IPS DF 6.9 (cell line): ENCODE measurements around the gene AKT3.

Experiments used
- DNase-seq: peaks from one replicate; pipeline ENCODE4 v3.0.0-alpha.2; 2013; ENCODE audit warnings: low read depth, low spot score
- H3K27ac ChIP-seq: one replicate; pipeline ENCODE4 v1.5.1; 2013; ENCODE audit warnings: low read length, control low read depth
- H3K27me3 ChIP-seq: 2 replicates; pipeline ENCODE4 v1.6.1; 2013; ENCODE audit warnings: mild to moderate bottlenecking, low read length; ENCODE audit not compliant: control insufficient read depth, insufficient read depth
- H3K36me3 ChIP-seq: 2 replicates; pipeline ENCODE4 v1.6.1; 2013; ENCODE audit warnings: low read length; ENCODE audit not compliant: control insufficient read depth, insufficient read depth
- H3K4me1 ChIP-seq: 2 replicates; pipeline ENCODE4 v1.6.1; 2013; ENCODE audit warnings: low read length; ENCODE audit not compliant: control insufficient read depth, insufficient read depth
- H3K4me3 ChIP-seq: 2 replicates; pipeline ENCODE4 v1.5.1; 2013; ENCODE audit warnings: mild to moderate bottlenecking, low read length
- H3K9me3 ChIP-seq: 2 replicates; pipeline ENCODE4 v1.6.1; 2013; ENCODE audit warnings: low read length, inconsistent platforms; ENCODE audit not compliant: control insufficient read depth, insufficient read depth
- WGBS: extraction: QIAGEN DNeasy Blood & Tissue Kit; methylation state at CpG from one replicate; pipeline ENCODE4 v1.1.7; 2013; ENCODE audit warnings: mixed read lengths, missing lambda C conversion rate; ENCODE audit not compliant: insufficient read length, insufficient coverage; 5-methylcytosine and 5-hydroxymethylcytosine counted together

The AKT3 gene

DNA sequence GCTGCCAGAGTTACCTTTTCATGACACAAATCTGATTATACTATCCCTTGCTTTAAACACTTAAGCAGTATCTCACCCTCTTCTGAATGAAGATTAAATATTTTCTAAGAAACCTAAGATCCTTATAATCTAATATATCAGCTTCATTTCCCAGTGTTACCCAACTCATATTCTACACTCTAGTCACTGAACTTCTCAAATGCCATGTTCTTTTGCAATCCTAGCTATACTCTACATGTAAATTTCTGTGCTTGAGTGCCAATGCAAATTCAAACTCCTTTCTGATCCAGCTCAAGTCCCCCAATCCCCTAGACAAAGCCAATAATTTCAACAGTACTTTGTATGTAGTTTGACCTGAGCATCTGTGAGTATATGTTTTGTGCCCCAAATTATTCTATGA, 300.3 kb downstream of the AKT3 start:
- no peak for DNase-seq
- H3K4me3 ChIP-seq: no peak overlapping the region
- no peaks in the 10 kb centered on the region for H3K4me1 ChIP-seq

DNA sequence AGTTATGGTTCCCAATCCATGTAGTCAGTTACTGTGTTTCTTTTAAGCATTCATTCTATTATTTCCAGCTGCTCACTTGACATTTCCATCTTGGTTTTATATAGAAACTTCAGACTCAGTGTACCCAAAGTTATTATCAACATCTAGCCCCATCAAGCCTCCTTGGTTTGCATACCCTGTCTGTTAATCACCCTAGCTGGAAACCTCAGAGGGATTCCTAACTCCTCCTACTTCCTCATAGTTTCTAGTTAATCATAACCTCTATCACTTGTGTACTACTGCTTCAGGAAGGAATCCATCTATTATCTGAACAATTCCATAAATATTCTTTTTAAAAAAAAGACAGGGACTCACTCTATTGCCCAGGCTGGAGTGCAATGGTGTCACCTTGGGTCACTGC, 300.9 kb downstream of the AKT3 start:
- H3K4me1 ChIP-seq: no peaks in the 10 kb centered on the region
- H3K36me3 ChIP-seq: no peaks in the 10 kb centered on the region
- no peak overlapping the region for H3K27ac ChIP-seq
- no peaks in the 10 kb centered on the region for H3K27me3 ChIP-seq
- H3K4me3 ChIP-seq: no peak overlapping the region
- DNase-seq: no peak
- no peaks in the 10 kb centered on the region for H3K9me3 ChIP-seq

More for the DNA sequence above, 300.3 kb downstream of the AKT3 start:
- H3K36me3 ChIP-seq: no peaks in the 10 kb centered on the region
- no peaks in the 10 kb centered on the region for H3K27me3 ChIP-seq
- no peaks in the 10 kb centered on the region for H3K9me3 ChIP-seq
- no peak overlapping the region for H3K27ac ChIP-seq

DNA sequence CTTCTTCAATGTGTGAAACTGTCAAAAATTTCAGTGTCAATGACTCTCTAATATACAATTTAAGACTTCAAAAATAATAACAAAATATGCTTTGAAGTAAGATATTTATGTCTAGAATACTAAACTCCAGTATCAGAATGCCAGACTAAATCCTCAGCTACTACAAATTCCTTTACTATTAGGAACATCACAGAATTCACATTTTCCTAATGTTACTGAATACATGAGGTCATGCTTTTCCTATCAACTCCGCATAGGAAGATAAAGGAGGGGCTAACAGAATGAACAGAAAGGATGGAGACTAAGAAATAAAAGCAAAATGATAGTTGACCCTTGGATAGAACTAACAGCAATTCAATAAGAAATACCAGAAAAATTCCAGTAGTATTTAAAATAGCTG, 301.5 kb downstream of the AKT3 start:
- Histone ChIP-seq H3K4me3 (no peak overlapping the region), H3K36me3 (no peaks in the 10 kb centered on the region), H3K4me1 (no peaks in the 10 kb centered on the region), H3K9me3 (no peaks in the 10 kb centered on the region), H3K27ac (no peak overlapping the region), H3K27me3 (no peaks in the 10 kb centered on the region)
- no peak for DNase-seq
- WGBS: no CpG with 5 or more reads among the region's 1 CpG

DNA sequence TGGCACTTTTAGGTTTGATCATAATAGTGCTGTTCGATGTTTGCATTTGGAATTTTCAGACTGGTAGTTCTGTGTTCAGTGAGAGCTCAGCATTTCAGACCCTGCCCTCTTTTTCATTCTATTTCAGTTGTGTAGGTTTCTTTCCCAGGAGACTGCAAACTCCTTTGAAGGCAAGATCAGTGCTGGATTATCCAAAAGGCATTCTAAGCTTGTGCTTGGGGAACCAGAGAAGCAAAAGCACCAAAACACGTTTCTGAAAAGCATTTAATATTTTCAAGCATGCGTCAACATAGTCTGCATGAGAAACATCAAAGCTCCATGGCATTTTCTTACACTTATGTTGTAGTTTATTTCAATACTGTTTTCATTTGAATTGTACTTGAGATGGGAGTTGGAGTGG, 302.2 kb downstream of the AKT3 start:
- H3K4me1 ChIP-seq: no peaks in the 10 kb centered on the region

DNA sequence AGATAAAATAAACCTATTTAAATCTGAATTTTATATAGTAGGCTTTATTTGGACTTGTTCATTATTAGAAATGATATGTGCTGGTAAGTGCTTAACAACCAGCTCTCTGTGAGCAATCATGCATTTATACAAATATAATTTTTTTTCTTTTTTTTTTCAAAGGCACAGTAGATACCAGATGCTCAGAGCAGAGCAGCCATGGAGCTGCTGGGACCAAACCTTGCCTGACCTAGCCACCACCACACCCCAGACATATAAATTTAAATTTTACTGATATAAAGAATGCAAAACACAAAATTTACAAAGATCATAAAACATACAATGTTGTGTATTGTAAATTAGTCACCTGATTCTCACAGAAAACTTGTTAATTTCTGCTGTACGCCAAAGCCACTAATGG, 303.6 kb downstream of the AKT3 start:
- Histone ChIP-seq H3K36me3 (no peaks in the 10 kb centered on the region), H3K27me3 (no peaks in the 10 kb centered on the region), H3K27ac (no peak overlapping the region), H3K4me3 (no peak overlapping the region), H3K4me1 (no peaks in the 10 kb centered on the region), H3K9me3 (no peaks in the 10 kb centered on the region)
- DNase-seq: no peak
- WGBS: no CpG with 5 or more reads among the region's 1 CpG

More for the DNA sequence above, 302.2 kb downstream of the AKT3 start:
- no peaks in the 10 kb centered on the region for H3K36me3 ChIP-seq
- no peaks in the 10 kb centered on the region for H3K9me3 ChIP-seq
- no peak for DNase-seq
- H3K27me3 ChIP-seq: no peaks in the 10 kb centered on the region
- no peak overlapping the region for H3K4me3 ChIP-seq
- WGBS: no CpG with 5 or more reads among the region's 3 CpGs
- no peak overlapping the region for H3K27ac ChIP-seq

DNA sequence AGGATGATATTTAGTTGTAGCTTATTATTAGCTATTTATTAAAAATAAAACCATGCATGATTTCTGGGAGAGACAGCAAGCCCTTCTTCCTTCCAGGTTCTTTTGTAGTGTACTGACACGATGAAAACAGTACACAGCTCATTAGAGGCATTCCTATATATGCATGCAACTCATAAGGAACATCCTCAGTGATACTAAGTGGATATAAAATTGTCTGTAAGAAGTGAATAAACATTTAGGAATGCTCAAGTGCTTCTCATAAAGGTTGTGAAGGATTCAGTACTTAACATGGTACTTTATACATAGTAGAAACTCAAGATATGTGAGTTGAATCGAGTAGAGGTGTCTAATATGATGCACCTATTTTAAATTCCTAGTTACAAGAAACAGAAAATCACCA, 306.5 kb downstream of the AKT3 start:
- no peak overlapping the region for H3K27ac ChIP-seq
- H3K9me3 ChIP-seq: no peaks in the 10 kb centered on the region
- H3K4me3 ChIP-seq: no peak overlapping the region
- DNase-seq: no peak
- no peaks in the 10 kb centered on the region for H3K36me3 ChIP-seq
- no peaks in the 10 kb centered on the region for H3K4me1 ChIP-seq
- no peaks in the 10 kb centered on the region for H3K27me3 ChIP-seq
- no CpG with 5 or more reads among the region's 2 CpGs for WGBS

DNA sequence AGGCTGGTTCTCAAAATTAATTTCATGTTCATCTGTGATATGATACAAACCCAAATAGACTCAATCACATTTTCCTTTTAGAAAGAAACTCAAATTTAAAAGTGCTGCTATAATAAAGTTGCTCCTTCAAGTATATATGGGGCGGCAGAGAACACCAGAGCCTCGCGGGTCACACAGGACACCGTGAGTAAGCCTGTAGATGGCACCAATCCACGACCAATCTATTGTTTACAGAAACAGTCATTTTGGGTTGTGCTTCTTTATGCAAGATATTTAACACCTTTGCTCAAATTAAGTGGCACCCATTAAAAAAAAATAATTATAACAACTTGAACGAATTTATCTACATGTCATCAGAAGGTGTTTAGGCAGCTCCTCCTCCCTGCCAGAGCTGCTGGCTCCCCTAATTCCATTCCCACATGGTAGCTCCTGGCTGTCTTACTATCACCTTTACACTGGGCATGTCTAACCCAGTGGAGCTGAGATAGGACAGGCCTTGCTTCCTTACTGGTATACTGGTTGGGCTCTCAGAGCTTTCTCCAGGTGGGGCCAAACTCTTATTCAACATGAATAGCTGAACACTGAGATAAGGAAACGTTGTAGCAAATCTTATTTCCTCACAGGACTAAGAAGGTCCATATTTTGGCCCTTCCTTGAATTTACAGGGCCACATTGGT, 307.2 kb downstream of the AKT3 start:
- no peaks in the 10 kb centered on the region for H3K27me3 ChIP-seq
- H3K9me3 ChIP-seq: no peaks in the 10 kb centered on the region
- no peaks in the 10 kb centered on the region for H3K36me3 ChIP-seq
- H3K4me1 ChIP-seq: no peaks in the 10 kb centered on the region
- no CpG with 5 or more reads among the region's 7 CpGs for WGBS
- H3K4me3 ChIP-seq: no peak overlapping the region
- no peak overlapping the region for H3K27ac ChIP-seq
- DNase-seq: no peak

DNA sequence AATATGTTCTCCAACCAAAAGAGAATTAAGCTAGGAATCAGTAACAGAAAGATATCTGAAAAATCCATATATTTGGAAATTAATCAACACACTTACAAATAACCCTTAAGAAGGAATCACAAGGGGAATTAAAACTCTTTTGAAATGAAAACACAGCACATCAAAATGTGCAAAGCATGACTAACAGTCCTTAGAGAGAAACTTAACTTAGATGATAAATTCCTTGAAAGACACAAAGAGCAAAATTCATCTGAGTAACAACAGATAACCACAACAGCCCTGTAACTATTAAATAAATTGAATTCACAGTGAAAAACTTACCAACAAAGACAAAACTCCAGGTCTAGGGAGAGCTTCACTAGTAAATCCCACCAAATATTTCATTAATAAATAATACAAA, 310.4 kb downstream of the AKT3 start:
- Histone ChIP-seq H3K4me1 (no peaks in the 10 kb centered on the region), H3K27ac (no peak overlapping the region), H3K4me3 (no peak overlapping the region), H3K27me3 (no peaks in the 10 kb centered on the region), H3K36me3 (no peaks in the 10 kb centered on the region; the same call in 1 of the 2 replicates), H3K9me3 (no peaks in the 10 kb centered on the region)
- no peak for DNase-seq

DNA sequence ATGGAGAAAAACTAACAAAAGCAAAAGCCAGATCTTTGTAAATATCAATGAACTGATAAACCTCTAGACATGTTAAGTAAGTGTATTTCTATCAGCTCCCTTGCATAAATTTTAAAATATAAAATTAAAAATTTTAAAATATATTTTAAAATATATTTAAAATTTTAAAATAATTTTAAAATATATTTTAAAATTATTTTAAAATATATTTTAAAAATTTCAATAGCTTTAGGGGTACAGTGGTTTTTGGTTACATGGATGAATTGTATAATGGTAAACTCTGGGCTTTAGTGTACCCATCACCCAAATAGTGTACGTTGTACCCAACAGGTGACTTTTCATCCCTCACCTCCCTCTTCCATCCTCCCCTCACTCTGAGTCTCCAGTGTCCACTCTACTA, 315.0 kb downstream of the AKT3 start:
- no peak for DNase-seq
- H3K27me3 ChIP-seq: no peaks in the 10 kb centered on the region
- no peak overlapping the region for H3K4me3 ChIP-seq
- H3K9me3 ChIP-seq: no peaks in the 10 kb centered on the region
- H3K36me3 ChIP-seq: no peaks in the 10 kb centered on the region; the same call in 1 of the 2 replicates
- H3K27ac ChIP-seq: no peak overlapping the region
- no CpG with 5 or more reads among the region's 1 CpG for WGBS
- no peaks in the 10 kb centered on the region for H3K4me1 ChIP-seq

DNA sequence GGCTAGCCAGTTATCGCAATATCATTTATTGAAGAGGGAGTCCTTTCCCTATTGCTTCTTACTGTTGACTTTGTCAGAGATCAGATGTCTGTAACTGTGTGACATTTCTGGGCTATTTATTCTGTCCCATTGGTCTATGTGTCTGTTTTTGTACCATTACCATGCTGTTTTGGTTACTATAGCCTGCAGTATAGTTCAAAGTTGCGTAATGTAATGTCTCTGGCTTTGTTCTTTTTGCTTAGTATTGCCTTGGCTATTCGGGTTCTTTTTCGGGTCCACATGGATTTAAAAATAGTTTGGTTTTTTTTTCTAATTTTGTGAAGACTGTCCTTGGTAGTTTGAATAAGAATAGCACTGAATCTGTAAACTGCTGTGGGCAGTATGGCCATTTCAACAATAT, 320.5 kb downstream of the AKT3 start:
- no peak overlapping the region for H3K4me3 ChIP-seq
- DNase-seq: no peak
- H3K4me1 ChIP-seq: no peaks in the 10 kb centered on the region
- no peaks in the 10 kb centered on the region for H3K27me3 ChIP-seq
- no CpG with 5 or more reads among the region's 4 CpGs for WGBS
- no peak overlapping the region for H3K27ac ChIP-seq
- no peaks in the 10 kb centered on the region for H3K36me3 ChIP-seq
- no peaks in the 10 kb centered on the region for H3K9me3 ChIP-seq

DNA sequence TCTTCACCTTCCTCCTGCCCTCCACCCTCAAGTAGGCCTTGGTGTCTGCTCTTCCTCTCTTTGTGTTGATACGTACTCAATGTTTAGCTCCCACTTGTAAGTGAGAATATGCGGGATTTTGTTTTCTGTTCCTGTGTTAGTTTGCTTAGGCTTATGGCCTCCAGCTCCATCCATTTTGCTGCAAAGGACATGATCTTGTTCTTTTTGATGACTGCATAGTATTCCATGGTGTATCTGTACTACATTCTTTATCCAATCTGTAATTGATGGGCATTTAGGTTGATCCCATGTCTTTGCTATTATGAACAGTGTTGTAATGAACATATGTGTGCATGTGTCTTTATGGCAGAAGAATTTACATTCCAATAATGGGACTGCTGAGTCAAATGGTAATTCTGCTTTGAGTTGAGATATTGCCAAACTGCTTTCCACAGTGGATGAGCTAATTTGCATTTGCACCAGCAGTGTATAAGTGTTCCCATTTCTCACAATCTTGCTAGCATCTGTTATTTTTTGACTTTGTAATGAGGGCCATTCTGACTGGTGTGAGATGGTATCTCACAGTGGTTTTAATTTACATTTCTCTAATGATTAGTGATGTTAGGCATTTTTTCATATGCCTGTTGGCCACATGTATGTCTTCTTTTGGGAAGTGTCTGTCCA, 321.5 kb downstream of the AKT3 start:
- no peak for DNase-seq
- WGBS: no CpG with 5 or more reads among the region's 2 CpGs
- H3K27me3 ChIP-seq: no peaks in the 10 kb centered on the region
- H3K9me3 ChIP-seq: no peaks in the 10 kb centered on the region
- no peak overlapping the region for H3K27ac ChIP-seq
- H3K4me1 ChIP-seq: no peaks in the 10 kb centered on the region
- H3K36me3 ChIP-seq: no peaks in the 10 kb centered on the region
- H3K4me3 ChIP-seq: no peak overlapping the region
